Activated CD4-positive, alpha-beta memory T cell treated with anti-CD3 and anti-CD28 coated beads for 36 hours (primary cell): ENCODE results near the gene CTDSPL. TPM values are rescaled to one million over a fixed set of nuclear protein-coding genes. Genes with fewer than 3 reads are reported as not detected.

Experiments
- CTCF ChIA-PET: fragments of 350-600 bp; sonication (Branson Sonifier 250); formaldehyde crosslinking; loops from one replicate; lab custom pipeline; 2021; ENCODE audit warnings: antibody characterized with exemption, inconsistent platforms; lab: Charles Lee
- POLR2A ChIA-PET: fragments of 350-600 bp; sonication (Branson Sonifier 250); formaldehyde crosslinking; loops from one replicate; lab custom pipeline; 2021; ENCODE audit warnings: antibody characterized with exemption; lab: Charles Lee
- DNase-seq: peaks from one replicate; pipeline ENCODE4 v3.0.0-alpha.2; 2020
- H3K27ac Mint-ChIP-seq: one replicate; pipeline ENCODE4 v1.8.0; 2021; ENCODE audit warnings: mixed read lengths
- H3K27me3 Mint-ChIP-seq: one replicate; pipeline ENCODE4 v1.8.0; 2021; ENCODE audit warnings: mixed read lengths
- H3K36me3 Mint-ChIP-seq: one replicate; pipeline ENCODE4 v1.8.0; 2021; ENCODE audit warnings: mixed read lengths
- H3K4me1 Mint-ChIP-seq: one replicate; pipeline ENCODE4 v1.8.0; 2021; ENCODE audit warnings: low read depth, mixed read lengths
- H3K4me3 Mint-ChIP-seq: one replicate; pipeline ENCODE4 v1.8.0; 2021; ENCODE audit warnings: mild to moderate bottlenecking, mixed read lengths
- H3K9me3 Mint-ChIP-seq: one replicate; pipeline ENCODE4 v1.8.0; 2021; ENCODE audit warnings: mixed read lengths
- intact Hi-C: fragments of 100-400 bp; cut with micrococcal nuclease; formaldehyde crosslinking; loops from one replicate; pipeline ENCODE4 v1.15.1; 2023
- total RNA-seq, 2 experiments: library from RNA; stranded (reverse); gene quantifications; one replicate each; pipeline ENCODE4 v1.2.3, GENCODE V29; 2021

Gene CTDSPL
- total RNA-seq, 2 experiments from 2014 or later = 3.7 to 5.1 TPM

- Mint-ChIP-seq H3K4me3 (no peak overlapping the region), H3K27me3 (no peaks in the 10 kb centered on the region), H3K27ac (no peak overlapping the region), H3K9me3 (peaks cover 5% of the 10 kb centered on the region), H3K4me1 (no peaks in the 10 kb centered on the region), H3K36me3 (no peaks in the 10 kb centered on the region)
- intact Hi-C loops = no loop called here
- POLR2A ChIA-PET = no interaction called here
- CTCF ChIA-PET = no interaction called here
- no peak for DNase-seq
Observed at GRCh38 chr3:37925157-37925556, 63.5 kb downstream of the CTDSPL start.

DNA sequence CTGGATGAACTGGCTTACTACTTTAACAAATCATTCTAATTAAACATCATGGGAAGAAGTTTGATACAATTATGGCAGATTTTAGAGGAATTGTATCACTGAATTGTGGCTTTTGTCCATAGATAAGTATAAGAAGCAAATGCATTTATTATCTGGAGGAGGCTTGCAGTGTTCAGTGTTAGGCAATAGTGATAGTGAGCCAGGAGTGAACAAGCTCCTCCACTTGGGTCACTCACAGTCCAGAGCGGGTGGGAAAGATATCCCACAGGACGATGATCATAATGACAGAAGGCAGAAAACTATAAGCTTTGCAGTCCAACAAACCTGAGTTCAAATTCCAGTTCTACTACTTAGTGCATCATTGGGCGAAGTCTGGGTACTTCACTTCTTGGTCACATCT lies 64.9 kb downstream of the CTDSPL start:
- Mint-ChIP-seq H3K27ac (no peak overlapping the region), H3K4me3 (no peak overlapping the region), H3K36me3 (no peaks in the 10 kb centered on the region), H3K27me3 (no peaks in the 10 kb centered on the region), H3K9me3 (peaks cover 5% of the 10 kb centered on the region), H3K4me1 (no peaks in the 10 kb centered on the region)
- ChIA-PET CTCF (no interaction called here), POLR2A (no interaction called here)
- DNase-seq = no peak
- intact Hi-C loops = no loop called here

DNA sequence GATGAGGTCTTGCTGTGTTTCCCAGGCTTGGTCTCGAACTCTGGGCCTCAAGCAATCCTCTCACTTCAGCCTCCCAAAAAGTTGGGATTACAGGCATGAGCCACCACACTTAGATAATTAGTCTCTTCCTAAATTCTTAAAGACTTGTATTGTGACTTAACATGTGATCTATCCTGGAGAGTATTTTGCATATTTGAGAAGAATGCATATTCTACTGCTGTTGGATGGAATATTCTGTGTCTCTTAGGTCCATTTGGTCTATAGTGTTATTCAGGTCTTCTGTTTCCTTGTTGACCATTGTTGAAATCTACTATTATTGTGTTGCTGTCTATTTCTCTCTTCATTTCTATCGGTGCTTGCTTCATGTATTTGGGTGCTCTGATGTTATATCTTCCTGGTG lies 68.8 kb downstream of the CTDSPL start:
- Mint-ChIP-seq H3K9me3 (peaks cover 5% of the 10 kb centered on the region), H3K4me1 (no peaks in the 10 kb centered on the region), H3K27me3 (no peaks in the 10 kb centered on the region), H3K36me3 (no peaks in the 10 kb centered on the region), H3K4me3 (no peak overlapping the region), H3K27ac (no peak overlapping the region)
- intact Hi-C loops = no loop called here
- ChIA-PET CTCF (no interaction called here), POLR2A (no interaction called here)
- no peak for DNase-seq

DNA sequence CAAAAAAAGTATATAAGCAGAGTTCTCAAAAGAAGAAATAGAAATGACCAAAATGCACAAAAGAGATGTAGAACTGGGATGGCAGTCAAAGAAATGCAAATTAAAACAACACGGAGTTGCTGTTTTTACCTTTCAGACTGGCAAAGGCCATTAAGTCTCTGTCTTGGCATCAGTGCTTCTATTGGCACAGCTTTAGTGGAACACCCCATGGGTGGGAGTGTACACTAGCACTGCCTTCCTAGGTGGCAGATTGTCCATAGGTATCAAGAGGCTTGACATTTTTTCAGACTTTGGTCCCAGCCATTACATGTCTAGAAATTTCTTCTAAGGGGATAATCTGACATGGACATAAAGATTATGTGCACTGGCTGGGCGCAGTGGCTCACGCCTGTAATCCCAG lies 70.8 kb downstream of the CTDSPL start:
- H3K27me3 Mint-ChIP-seq = no peaks in the 10 kb centered on the region
- DNase-seq = no peak
- H3K27ac Mint-ChIP-seq = no peak overlapping the region
- no peak overlapping the region for H3K4me3 Mint-ChIP-seq
- H3K36me3 Mint-ChIP-seq = no peaks in the 10 kb centered on the region
- intact Hi-C loops = no loop called here
- CTCF ChIA-PET = no interaction called here
- POLR2A ChIA-PET = no interaction called here
- no peaks in the 10 kb centered on the region for H3K4me1 Mint-ChIP-seq
- H3K9me3 Mint-ChIP-seq = peaks cover 5% of the 10 kb centered on the region

DNA sequence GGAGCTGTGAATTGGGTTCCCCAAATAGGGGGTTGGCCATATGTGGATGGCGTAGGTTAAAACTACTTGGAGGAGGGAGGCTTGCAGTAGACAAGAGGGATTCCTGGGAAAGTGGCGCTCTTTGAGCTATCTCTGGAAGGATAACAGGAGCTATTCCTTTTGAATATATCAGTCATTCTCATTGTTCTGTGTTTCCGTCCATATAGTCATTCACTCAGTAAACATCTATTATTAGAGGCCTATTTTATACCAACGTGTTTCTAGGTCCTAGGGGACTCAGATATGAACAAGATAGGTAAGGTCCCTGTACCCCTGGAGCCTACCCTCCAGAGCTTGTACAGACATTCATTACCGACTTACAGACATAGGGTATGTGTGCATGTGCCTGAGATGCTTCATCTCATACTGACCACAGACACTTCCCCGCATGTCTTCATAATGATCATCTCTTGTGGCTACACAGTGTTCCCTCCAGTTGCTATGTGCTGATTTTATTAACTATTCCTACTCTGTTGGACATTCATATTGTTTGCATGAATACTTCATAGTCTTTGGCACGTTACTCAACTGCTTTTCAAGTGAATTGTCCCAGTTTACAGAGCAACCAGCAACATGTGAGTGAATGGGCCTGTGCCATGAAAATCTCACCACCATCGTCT lies 73.1 kb downstream of the CTDSPL start:
- intact Hi-C loops = no loop called here
- ChIA-PET CTCF (interaction anchor here (0.9 kb wide), 1 partner anchor 33 kb away, joined by 5 read pairs; no protein-coding TSS in a partner anchor), POLR2A (no interaction called here)
- no peaks in the 10 kb centered on the region for H3K9me3 Mint-ChIP-seq
- no peaks in the 10 kb centered on the region for H3K36me3 Mint-ChIP-seq
- no peak overlapping the region for H3K27ac Mint-ChIP-seq
- DNase-seq = no peak
- no peak overlapping the region for H3K4me3 Mint-ChIP-seq
- H3K4me1 Mint-ChIP-seq = no peaks in the 10 kb centered on the region
- H3K27me3 Mint-ChIP-seq = no peaks in the 10 kb centered on the region

GRCh38 chr3:37935290-37935668 lies 73.6 kb downstream of the CTDSPL start:
- no peak overlapping the region for H3K27ac Mint-ChIP-seq
- DNase-seq = no peak
- intact Hi-C loops = no loop called here
- no peak overlapping the region for H3K4me3 Mint-ChIP-seq
- ChIA-PET CTCF (no interaction called here), POLR2A (no interaction called here)
- no peaks in the 10 kb centered on the region for H3K9me3 Mint-ChIP-seq
- H3K36me3 Mint-ChIP-seq = no peaks in the 10 kb centered on the region
- H3K4me1 Mint-ChIP-seq = no peaks in the 10 kb centered on the region
- no peaks in the 10 kb centered on the region for H3K27me3 Mint-ChIP-seq

GRCh38 chr3:37935756-37936666 lies 74.3 kb downstream of the CTDSPL start:
- no peaks in the 10 kb centered on the region for H3K27me3 Mint-ChIP-seq
- no peak overlapping the region for H3K27ac Mint-ChIP-seq
- intact Hi-C loops = no loop called here
- H3K9me3 Mint-ChIP-seq = no peaks in the 10 kb centered on the region
- H3K4me1 Mint-ChIP-seq = no peaks in the 10 kb centered on the region
- DNase-seq = no peak
- POLR2A ChIA-PET = no interaction called here
- no peaks in the 10 kb centered on the region for H3K36me3 Mint-ChIP-seq
- CTCF ChIA-PET = no interaction called here
- H3K4me3 Mint-ChIP-seq = no peak overlapping the region

DNA sequence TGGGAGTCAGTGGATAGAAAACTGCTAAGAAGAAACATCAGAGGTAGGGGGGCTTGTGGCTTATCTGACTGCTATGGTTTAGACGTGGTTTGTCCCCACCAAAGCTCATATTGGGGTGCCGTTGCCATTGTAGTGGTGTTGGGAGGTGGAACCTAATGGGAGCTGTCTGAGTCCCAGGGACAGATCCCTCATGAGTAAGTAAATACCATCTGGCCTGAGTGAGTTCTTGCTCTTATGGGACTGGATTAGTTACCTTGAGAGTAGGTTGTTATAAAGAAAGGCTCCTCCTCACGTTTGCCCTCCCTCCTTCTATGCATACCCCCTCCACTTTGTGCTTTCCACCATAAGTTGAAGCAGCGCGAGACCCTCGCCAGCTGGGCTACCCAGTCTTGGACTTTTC lies 75.5 kb downstream of the CTDSPL start:
- Mint-ChIP-seq H3K4me3 (no peak overlapping the region), H3K27me3 (no peaks in the 10 kb centered on the region), H3K36me3 (no peaks in the 10 kb centered on the region), H3K4me1 (no peaks in the 10 kb centered on the region), H3K9me3 (no peaks in the 10 kb centered on the region), H3K27ac (no peak overlapping the region)
- ChIA-PET POLR2A (no interaction called here), CTCF (no interaction called here)
- no peak for DNase-seq
- intact Hi-C loops = no loop called here

GRCh38 chr3:37938011-37938410 lies 76.3 kb downstream of the CTDSPL start:
- H3K27me3 Mint-ChIP-seq = no peaks in the 10 kb centered on the region
- no peak for DNase-seq
- no peaks in the 10 kb centered on the region for H3K4me1 Mint-ChIP-seq
- no peaks in the 10 kb centered on the region for H3K9me3 Mint-ChIP-seq
- CTCF ChIA-PET = interaction anchor here (0.9 kb wide), 1 partner anchor 29 kb away, joined by 3 read pairs; no protein-coding TSS in a partner anchor
- intact Hi-C loops = no loop called here
- POLR2A ChIA-PET = no interaction called here
- no peaks in the 10 kb centered on the region for H3K36me3 Mint-ChIP-seq
- H3K27ac Mint-ChIP-seq = no peak overlapping the region
- no peak overlapping the region for H3K4me3 Mint-ChIP-seq

DNA sequence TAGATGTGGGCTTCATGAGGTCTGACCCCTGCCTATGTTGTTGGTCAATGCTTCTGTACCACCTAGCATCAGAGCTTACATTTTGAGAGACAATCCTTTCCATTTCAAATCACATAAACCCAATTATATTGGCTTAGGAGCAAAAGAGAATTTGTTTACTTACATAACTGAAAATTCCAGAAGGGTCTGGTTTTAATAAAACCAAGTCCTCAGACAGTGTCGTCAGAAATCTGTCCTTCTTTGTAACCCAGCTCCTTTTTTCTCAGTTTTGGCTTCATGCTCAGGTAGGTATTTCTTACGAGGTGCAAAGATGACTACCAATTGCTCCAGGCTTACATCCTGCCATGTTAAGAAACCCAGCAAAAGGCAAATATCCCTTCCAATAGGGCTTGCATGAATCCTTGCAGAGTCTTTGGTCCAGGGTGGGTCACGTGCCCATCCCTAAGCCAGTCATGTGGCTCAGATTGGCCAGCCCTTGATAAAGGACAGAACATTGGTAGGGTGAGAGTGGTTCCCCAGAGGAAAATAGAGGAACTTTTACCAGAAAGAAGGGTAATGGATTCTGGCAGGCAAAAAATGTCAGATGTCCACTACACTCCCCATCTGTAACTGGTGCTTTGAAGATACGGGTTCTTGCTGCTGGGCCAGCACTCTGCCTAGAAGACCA lies 78.7 kb downstream of the CTDSPL start:
- Mint-ChIP-seq H3K9me3 (no peaks in the 10 kb centered on the region), H3K36me3 (no peaks in the 10 kb centered on the region), H3K4me3 (no peak overlapping the region), H3K27ac (no peak overlapping the region), H3K4me1 (no peaks in the 10 kb centered on the region), H3K27me3 (no peaks in the 10 kb centered on the region)
- POLR2A ChIA-PET = no interaction called here
- intact Hi-C loops = no loop called here
- no peak for DNase-seq
- CTCF ChIA-PET = no interaction called here

GRCh38 chr3:37941608-37942508 lies 80.2 kb downstream of the CTDSPL start:
- no peaks in the 10 kb centered on the region for H3K4me1 Mint-ChIP-seq
- no peaks in the 10 kb centered on the region for H3K27me3 Mint-ChIP-seq
- ChIA-PET CTCF (interaction anchor here (1.7 kb wide), 1 partner anchor 15 kb away, joined by 4 read pairs; no protein-coding TSS in a partner anchor), POLR2A (no interaction called here)
- intact Hi-C loops = no loop called here
- no peak overlapping the region for H3K4me3 Mint-ChIP-seq
- H3K36me3 Mint-ChIP-seq = no peaks in the 10 kb centered on the region
- H3K9me3 Mint-ChIP-seq = no peaks in the 10 kb centered on the region
- no peak for DNase-seq
- H3K27ac Mint-ChIP-seq = no peak overlapping the region
